ENCODE results near the gene IL3RA. TPM values are rescaled to one million over a fixed set of nuclear protein-coding genes. Genes with fewer than 3 reads are reported as not detected.
"Not testable (repeated sequence)": the region's sequence is repeated elsewhere in the genome, so short reads cannot be mapped to it uniquely, and the experiment has no call there.

IL3RA gene
- total RNA-seq, 1 donor from 2014 or later: 3.1 TPM

DNA sequence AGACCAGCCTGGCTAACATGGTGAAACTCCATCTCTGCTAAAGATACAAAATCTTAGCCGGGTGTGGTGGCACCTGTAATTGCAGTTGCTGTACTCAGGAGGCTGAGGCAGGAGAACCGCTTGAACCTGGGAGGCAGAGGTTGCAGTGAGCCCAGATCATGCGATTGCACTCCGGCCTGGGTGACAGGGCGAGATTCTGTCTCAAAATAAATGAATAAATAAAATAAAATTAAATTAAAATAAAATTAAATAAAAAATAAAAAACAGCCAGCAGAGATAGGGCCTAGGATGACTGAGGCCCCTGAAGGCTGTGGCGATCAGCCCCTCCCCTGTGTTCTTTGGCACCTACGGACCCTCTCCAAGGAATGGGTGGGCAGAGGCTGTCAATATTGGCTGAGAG is 22.8 kb upstream of the IL3RA start:
- peaks cover 2% of the 10 kb centered on the region for H3K36me3 Mint-ChIP-seq (ENCODE audit: low read depth)
- no peak for DNase-seq
- H3K9me3 Mint-ChIP-seq: peaks cover 10% of the 10 kb centered on the region
- intact Hi-C loops (cut with micrococcal nuclease): no loop called here
- H3K27me3 Mint-ChIP-seq: no peaks in the 10 kb centered on the region
- peaks cover 10% of the 10 kb centered on the region for H3K4me1 Mint-ChIP-seq
- no peak overlapping the region for H3K4me3 Mint-ChIP-seq
- no peak overlapping the region for H3K27ac Mint-ChIP-seq

DNA sequence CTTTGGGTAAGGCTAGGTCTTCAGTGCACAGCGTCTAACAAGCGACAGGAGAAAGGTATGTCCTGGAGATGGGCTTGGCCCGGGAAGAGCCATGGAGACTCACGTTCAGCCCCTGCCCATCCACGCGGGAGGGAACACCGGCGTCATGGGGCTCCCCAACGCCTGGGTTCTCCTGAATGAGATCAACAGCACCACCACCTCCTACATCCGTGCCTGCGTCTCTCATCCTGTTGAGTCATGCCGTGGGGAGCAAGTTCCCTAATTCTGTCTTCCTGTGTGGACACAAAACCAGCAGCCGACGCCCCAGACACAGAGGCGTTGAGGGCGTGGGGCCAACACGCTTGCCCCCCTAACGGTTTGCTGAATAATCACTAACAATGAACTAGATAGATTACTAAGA is 20.1 kb upstream of the IL3RA start:
- Mint-ChIP-seq H3K36me3 (ENCODE audit: low read depth) (peaks cover 4% of the 10 kb centered on the region), H3K27me3 (no peaks in the 10 kb centered on the region), H3K4me3 (peak overlapping the region; percentile 45), H3K9me3 (peaks cover 10% of the 10 kb centered on the region), H3K27ac (peak overlapping the region; percentile 65), H3K4me1 (peaks cover 14% of the 10 kb centered on the region)
- DNase-seq: no peak
- intact Hi-C loops (cut with micrococcal nuclease): no loop called here

DNA sequence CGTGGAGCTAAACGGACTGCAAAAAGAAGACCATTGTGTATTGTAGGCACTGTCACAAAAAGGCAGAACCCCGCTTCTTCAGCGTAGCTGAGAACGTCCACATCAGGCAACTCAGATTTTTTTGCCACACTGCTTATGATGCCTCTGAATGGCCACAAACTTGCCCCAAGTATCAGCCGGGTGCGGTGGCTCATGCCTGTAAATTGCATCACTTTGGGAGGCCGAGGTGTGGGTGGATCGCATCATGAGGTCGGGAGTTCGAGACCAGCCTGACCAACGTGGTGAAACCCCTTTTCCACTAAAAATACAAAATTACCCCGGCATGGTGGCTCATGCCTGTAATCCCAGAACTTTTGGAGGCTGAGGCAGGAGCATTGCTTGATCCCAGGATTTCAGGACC is 14.9 kb upstream of the IL3RA start:
- DNase-seq: no peak
- peaks cover 2% of the 10 kb centered on the region for H3K36me3 Mint-ChIP-seq (ENCODE audit: low read depth)
- H3K4me3 Mint-ChIP-seq: no peak overlapping the region
- H3K9me3 Mint-ChIP-seq: no peaks in the 10 kb centered on the region
- H3K27ac Mint-ChIP-seq: no peak overlapping the region
- H3K4me1 Mint-ChIP-seq: peaks cover 17% of the 10 kb centered on the region
- H3K27me3 Mint-ChIP-seq: peaks cover 2% of the 10 kb centered on the region
- intact Hi-C loops (cut with micrococcal nuclease): loop anchor here (2.0 kb wide), 3 partner anchors 71 to 335 kb away; partner anchors contain the start of gene SLC25A6

DNA sequence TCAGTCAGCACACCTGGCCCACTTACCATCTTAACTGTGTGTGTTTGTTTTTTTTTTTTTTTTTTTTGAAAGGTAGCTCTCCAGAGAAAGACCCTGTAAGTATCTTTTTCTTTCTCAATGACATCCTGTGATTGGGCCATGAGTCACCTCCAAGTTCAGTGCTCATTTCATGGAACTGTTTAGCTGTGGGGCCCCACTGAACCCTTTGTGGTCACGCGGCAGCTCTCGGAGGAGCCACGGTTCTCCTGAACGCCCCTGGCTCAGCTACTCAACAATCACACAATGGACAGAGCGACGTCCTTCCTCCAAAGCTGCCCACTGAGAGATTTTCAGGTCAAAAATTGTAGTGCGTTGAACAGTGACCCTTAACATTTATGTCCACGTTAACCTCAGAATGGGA is 14.2 kb upstream of the IL3RA start:
- Mint-ChIP-seq H3K4me1 (peaks cover 16% of the 10 kb centered on the region), H3K9me3 (no peaks in the 10 kb centered on the region), H3K27me3 (peaks cover 2% of the 10 kb centered on the region), H3K4me3 (peak overlapping the region; percentile 65), H3K36me3 (ENCODE audit: low read depth) (peaks cover 2% of the 10 kb centered on the region), H3K27ac (peak overlapping the region; percentile 77)
- intact Hi-C loops (cut with micrococcal nuclease): loop anchor here (2.0 kb wide), 3 partner anchors 70 to 334 kb away; partner anchors contain the start of gene SLC25A6
- DNase-seq: peak; percentile 75

DNA sequence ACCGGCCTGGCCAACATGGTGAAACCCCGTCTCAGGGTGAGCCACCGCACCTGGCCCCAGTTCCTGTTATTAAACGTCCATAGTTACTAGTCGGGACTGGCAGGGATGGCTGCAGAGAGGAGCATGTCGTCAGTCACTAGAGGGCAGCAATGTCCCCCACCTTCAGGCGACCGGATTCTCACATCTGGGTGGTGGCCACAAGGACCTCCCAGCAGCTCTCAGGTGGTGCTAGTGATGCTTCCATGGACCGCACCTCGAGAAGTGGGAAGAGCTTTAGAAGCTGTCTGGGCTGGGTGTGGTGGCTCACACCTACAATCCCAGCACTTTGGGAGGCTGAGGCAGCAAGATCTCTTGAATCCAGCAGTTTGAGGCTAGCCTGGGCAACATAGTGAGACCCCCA is 13.3 kb upstream of the IL3RA start:
- DNase-seq: peak; percentile 86
- Mint-ChIP-seq H3K4me3 (peak overlapping the region; percentile 10), H3K27ac (peak overlapping the region; percentile 66), H3K4me1 (peaks cover 16% of the 10 kb centered on the region), H3K27me3 (peaks cover 2% of the 10 kb centered on the region), H3K36me3 (ENCODE audit: low read depth) (peaks cover 2% of the 10 kb centered on the region), H3K9me3 (no peaks in the 10 kb centered on the region)
- intact Hi-C loops (cut with micrococcal nuclease): loop anchor here (2.0 kb wide), 3 partner anchors 69 to 333 kb away; partner anchors contain the start of gene SLC25A6

DNA sequence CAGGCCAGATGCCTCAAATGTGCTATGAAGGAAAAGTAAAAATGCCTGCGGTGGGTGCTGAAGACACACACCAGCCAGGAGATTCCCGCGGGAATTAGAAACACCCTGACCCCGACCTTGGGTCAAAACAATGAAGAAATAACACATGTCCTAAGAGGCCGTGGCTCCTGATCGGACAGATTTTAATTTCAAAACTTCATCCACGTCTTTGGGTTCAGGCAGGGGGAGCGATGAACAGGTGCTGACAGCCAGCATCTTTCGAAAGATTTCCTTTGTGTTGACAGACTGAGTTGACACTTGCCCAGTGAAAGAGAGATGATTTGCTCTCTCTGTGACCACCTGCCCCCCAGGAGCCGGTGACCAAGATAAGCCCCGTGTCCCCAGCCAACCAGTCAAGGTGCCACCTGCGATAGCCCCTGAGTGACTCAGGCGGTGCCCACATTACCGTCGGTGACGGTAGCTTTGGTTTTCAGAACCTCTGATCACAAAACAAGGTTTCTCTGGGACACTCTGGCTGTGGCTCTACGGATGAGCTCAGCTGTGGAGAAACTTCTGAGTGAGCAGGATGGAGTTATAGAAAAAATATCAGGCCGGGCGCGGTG is 11.0 kb upstream of the IL3RA start:
- DNase-seq: no peak
- Mint-ChIP-seq H3K36me3 (ENCODE audit: low read depth) (no peaks in the 10 kb centered on the region), H3K27me3 (peaks cover 2% of the 10 kb centered on the region), H3K4me3 (no peak overlapping the region), H3K27ac (no peak overlapping the region), H3K4me1 (peaks cover 13% of the 10 kb centered on the region), H3K9me3 (no peaks in the 10 kb centered on the region)
- intact Hi-C loops (cut with micrococcal nuclease): no loop called here

DNA sequence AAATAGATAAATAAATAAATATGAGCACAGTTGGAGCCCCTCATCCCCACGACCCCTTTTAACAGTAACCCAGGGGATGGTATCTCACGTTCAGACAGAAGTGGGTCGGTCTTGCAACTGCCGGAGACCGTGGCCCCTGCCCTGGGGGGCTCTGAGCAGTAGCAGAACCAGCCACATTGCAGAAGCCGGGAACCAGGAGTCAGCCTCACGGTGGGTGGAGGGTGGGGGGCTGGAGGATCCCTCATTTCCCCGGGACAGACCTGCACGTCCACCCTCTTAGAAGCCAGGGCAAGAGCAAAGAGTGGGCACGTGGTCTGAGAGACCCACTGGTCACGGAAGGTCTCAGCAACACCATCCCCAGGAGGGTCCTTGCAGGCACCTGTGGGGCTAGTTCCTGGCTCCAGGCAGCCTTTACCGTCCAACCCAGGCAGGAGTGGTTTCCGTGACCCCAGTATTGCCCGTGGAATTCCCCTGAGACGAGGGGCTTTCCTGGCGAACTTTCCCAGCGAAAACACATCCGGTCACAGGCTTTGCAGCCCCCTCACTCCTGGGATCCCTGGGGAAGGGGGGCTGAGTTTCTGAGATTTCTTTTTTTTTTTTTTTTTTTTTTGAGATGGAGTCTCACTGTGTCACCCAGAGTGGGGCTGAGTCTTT is 8.8 kb upstream of the IL3RA start:
- intact Hi-C loops (cut with micrococcal nuclease): no loop called here
- H3K27ac Mint-ChIP-seq: no peak overlapping the region
- H3K4me3 Mint-ChIP-seq: no peak overlapping the region
- DNase-seq: no peak
- no peaks in the 10 kb centered on the region for H3K9me3 Mint-ChIP-seq
- H3K27me3 Mint-ChIP-seq: peaks cover 3% of the 10 kb centered on the region
- H3K36me3 Mint-ChIP-seq (ENCODE audit: low read depth): no peaks in the 10 kb centered on the region
- peaks cover 10% of the 10 kb centered on the region for H3K4me1 Mint-ChIP-seq

DNA sequence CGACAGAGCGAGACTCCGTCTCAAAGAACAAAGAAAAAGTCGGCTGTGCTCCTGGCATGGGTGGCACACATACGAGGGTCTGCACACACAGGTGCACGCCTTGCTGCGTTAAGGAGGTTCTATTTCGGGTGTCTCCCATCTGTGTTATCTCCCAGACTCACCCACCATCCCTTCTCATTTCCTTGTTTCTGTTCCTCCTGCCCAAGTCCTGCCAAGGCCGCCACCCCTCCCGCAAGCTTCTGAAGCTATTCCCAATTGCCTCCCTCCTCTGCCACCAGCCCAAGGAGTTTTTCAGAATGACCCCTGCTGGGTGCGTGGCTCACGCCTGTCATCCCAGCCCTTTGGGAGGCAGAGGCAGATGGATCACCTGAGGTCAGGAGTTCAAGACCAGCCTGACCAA is 6.0 kb upstream of the IL3RA start:
- peaks cover 3% of the 10 kb centered on the region for H3K36me3 Mint-ChIP-seq (ENCODE audit: low read depth)

DNA sequence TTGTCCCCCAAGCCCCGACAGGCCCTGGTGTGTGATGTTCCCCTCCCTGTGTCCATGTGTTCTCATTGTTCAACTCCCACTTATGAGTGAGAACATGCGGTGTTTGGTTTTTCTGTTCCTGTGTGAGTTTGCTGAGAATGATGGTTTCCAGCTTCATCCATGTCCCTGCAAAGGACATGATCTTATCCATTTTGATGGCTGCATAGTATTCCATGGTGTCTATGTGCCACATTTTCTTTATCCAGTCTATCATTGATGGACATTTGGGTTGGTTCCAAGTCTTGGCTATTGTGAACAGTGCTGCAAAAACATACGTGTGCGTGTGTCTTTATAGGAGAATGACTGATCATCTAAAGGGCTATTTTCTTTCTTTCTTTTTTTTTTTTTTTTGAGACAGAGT is 4.2 kb upstream of the IL3RA start:
- H3K27ac Mint-ChIP-seq; H3K4me3 Mint-ChIP-seq; H3K27me3 Mint-ChIP-seq; H3K36me3 Mint-ChIP-seq (ENCODE audit: low read depth); DNase-seq; intact Hi-C loops (cut with micrococcal nuclease); H3K9me3 Mint-ChIP-seq: not testable (repeated sequence)
- peaks cover 21% of the 10 kb centered on the region for H3K4me1 Mint-ChIP-seq

More for the DNA sequence above, 6.0 kb upstream of the IL3RA start:
- Mint-ChIP-seq H3K9me3 (no peaks in the 10 kb centered on the region), H3K27me3 (peaks cover 2% of the 10 kb centered on the region), H3K4me1 (peaks cover 10% of the 10 kb centered on the region), H3K4me3 (no peak overlapping the region), H3K27ac (no peak overlapping the region)
- intact Hi-C loops (cut with micrococcal nuclease): no loop called here
- no peak for DNase-seq

DNA sequence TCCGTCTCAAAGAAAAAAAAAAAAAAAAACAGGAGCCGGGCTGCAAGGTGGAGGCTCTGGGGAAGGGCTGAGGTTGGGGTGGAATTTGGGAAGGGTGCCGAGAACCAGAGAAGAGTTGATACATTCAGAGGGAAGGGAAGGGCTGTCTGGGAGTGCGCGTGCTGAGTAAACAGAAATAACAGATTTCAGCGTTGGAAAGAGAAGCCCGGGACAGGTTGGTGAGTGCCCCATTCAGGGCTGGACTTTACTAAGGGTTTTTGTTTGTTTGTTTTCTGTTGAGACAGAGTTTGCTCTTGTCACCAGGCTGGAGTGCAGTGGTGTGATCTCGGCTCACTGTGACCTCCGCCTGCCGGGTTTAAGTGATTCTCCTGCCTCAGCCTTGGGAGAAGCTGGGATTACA is 1.7 kb upstream of the IL3RA start:
- H3K9me3 Mint-ChIP-seq: no peaks in the 10 kb centered on the region
- H3K4me3 Mint-ChIP-seq: no peak overlapping the region
- H3K27ac Mint-ChIP-seq: no peak overlapping the region
- peaks cover 21% of the 10 kb centered on the region for H3K4me1 Mint-ChIP-seq
- peaks cover 21% of the 10 kb centered on the region for H3K36me3 Mint-ChIP-seq (ENCODE audit: low read depth)
- intact Hi-C loops (cut with micrococcal nuclease): no loop called here
- no peak for DNase-seq
- H3K27me3 Mint-ChIP-seq: peaks cover 2% of the 10 kb centered on the region

DNA sequence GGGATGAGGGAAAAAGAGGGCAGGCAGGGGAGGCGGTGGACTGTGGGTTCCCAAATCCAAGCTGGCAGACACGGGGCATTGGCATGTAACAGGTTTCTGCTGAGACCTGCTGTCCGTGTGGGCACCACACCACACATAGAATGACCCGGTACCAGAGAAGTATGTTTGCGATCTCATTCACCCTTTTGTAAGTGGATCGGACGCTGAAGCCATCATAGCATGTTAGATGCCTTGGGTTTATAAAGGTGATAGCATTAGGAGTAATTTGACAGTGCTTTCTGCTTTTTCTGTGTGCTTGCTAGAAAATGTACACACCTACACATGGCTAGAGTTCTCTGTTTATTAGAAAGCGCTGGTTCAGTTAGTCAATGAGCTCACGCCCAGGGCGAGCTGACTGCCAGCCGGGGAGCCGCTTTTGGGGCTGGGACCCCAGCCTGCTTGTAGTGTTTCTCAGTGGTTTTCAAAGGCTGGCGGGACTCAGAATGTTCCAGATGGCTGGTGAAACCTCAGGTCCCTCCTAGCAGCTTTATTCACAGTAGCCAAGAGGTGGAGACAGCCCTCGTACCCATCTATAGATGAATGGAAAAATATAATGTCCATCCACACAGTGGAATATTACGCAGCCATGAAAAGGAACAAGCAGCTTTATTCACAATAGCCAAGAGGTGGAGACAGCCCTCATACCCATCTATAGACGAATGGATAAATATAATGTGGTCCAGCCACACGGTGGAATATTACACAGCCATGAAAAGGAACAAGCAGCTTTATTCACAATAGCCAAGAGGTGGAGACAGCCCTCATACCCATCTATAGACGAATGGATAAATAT is 579 bp downstream of the IL3RA start:
- H3K36me3 Mint-ChIP-seq (ENCODE audit: low read depth): peaks cover 38% of the 10 kb centered on the region

DNA sequence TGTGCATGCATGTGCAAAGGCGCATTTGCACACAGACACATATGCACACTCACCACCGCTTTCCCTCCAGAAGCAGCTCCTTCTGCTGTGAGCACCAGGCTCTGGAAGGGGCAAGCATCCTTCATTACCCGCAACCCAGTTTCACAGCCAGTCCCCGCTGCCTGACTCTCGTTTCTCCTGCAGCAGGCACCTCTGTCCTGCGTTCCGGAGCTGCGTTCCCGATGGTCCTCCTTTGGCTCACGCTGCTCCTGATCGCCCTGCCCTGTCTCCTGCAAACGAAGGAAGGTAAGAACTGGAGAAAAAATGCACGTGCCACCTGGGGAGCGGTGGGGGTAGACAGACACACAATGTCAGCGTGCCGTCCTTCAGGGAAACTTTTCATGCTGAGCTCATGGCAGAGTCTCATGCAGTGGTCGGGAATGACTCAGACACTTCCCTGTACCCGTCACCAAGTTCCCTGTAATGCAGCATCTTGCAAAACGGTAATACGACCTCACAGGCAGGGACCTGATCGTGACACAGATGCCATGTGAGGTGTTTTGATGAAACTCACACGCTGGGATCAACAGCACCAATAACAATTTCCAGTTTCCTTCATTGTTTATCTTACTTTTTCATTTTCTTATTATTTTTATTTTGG is 5.1 kb downstream of the IL3RA start:
- Mint-ChIP-seq H3K27ac (no peak overlapping the region), H3K9me3 (peaks cover 4% of the 10 kb centered on the region), H3K4me3 (no peak overlapping the region), H3K36me3 (ENCODE audit: low read depth) (peaks cover 48% of the 10 kb centered on the region), H3K4me1 (peaks cover 4% of the 10 kb centered on the region), H3K27me3 (no peaks in the 10 kb centered on the region)
- intact Hi-C loops (cut with micrococcal nuclease): no loop called here
- no peak for DNase-seq

More for the DNA sequence above, 579 bp downstream of the IL3RA start:
- Mint-ChIP-seq H3K4me3 (peak overlapping the region; percentile 91), H3K9me3 (peaks cover 4% of the 10 kb centered on the region), H3K27ac (peak overlapping the region; percentile 73), H3K4me1 (peaks cover 21% of the 10 kb centered on the region), H3K27me3 (peaks cover 2% of the 10 kb centered on the region)
- peak; percentile 68 for DNase-seq
- intact Hi-C loops (cut with micrococcal nuclease): no loop called here

DNA sequence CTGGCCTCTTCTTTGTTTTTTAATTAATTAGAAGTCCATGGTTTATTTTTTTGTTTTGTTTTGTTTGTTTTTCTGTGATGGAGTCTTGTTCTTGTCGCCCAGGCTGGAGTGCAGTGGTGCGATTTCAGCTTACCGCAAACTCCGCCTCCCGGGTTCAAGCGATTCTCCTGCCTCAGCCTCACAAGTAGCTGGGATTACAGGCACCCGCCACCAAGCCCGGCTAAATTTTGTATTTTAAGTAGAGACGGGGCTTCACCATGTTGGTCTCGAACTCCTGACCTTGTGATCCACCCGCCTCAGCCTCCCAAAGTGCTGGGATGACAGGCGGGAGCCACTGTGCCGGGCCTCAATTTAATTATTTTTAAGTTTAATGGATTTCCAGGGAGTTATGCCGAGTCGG is 13.0 kb downstream of the IL3RA start:
- H3K4me3 Mint-ChIP-seq; H3K27me3 Mint-ChIP-seq; H3K4me1 Mint-ChIP-seq; H3K27ac Mint-ChIP-seq; H3K9me3 Mint-ChIP-seq; intact Hi-C loops (cut with micrococcal nuclease); DNase-seq: not testable (repeated sequence)
- H3K36me3 Mint-ChIP-seq (ENCODE audit: low read depth): peaks cover 35% of the 10 kb centered on the region

All from activated CD4-positive, alpha-beta T cell treated with anti-CD3 and anti-CD28 coated beads, Interleukin-2, amount 10 ng/mL, durations not matched to agents 24 days and 14 days (primary cell).